CD4-positive, alpha-beta T cell treated with Interleukin-12 subunit alpha and Interleukin-12 subunit beta, for 1 hour (primary cell): ENCODE measurements around the gene LDAF1.
"Not testable (repeated sequence)": the region's sequence is repeated elsewhere in the genome, so short reads cannot be mapped to it uniquely, and the experiment has no call there.

Experiments
- DNase-seq: peaks from one replicate; pipeline ENCODE4 v3.0.0-alpha.2; 2020

LDAF1 gene

GRCh38 chr16:21162661-21163151 lies 4.2 kb downstream of the LDAF1 start:
- no peak for DNase-seq

- no peak for DNase-seq
These were observed 5.1 kb downstream of the LDAF1 start for GRCh38 chr16:21163576-21163975.

GRCh38 chr16:21164521-21165168 lies 6.2 kb downstream of the LDAF1 start:
- DNase-seq = no peak

- DNase-seq = no peak
These were observed 8.1 kb downstream of the LDAF1 start for GRCh38 chr16:21166561-21166961.

- no peak for DNase-seq
These were observed 8.9 kb downstream of the LDAF1 start for GRCh38 chr16:21167360-21167759.

- no peak for DNase-seq
These were observed 9.6 kb downstream of the LDAF1 start for GRCh38 chr16:21167929-21168602.

- DNase-seq = no peak
These were observed 10.9 kb downstream of the LDAF1 start for GRCh38 chr16:21169249-21169981.

- not testable (repeated sequence) for DNase-seq
These were observed 11.6 kb downstream of the LDAF1 start for GRCh38 chr16:21170116-21170515.

GRCh38 chr16:21172650-21173049 lies 14.2 kb downstream of the LDAF1 start:
- no peak for DNase-seq

GRCh38 chr16:21175397-21175796 lies 16.9 kb downstream of the LDAF1 start:
- DNase-seq = no peak

GRCh38 chr16:21179126-21179982 lies 20.9 kb downstream of the LDAF1 start:
- DNase-seq = no peak

- no peak for DNase-seq
These were observed 21.5 kb downstream of the LDAF1 start for GRCh38 chr16:21179983-21180365.

GRCh38 chr16:21183995-21184394 lies 25.5 kb downstream of the LDAF1 start:
- no peak for DNase-seq

GRCh38 chr16:21184834-21185233 lies 26.4 kb downstream of the LDAF1 start:
- no peak for DNase-seq

GRCh38 chr16:21185659-21186325 lies 27.3 kb downstream of the LDAF1 start:
- DNase-seq = no peak

- no peak for DNase-seq
These were observed 27.8 kb downstream of the LDAF1 start for GRCh38 chr16:21186326-21186691.

GRCh38 chr16:21189311-21189710 lies 30.8 kb downstream of the LDAF1 start:
- DNase-seq = no peak

GRCh38 chr16:21190013-21190412 lies 31.5 kb downstream of the LDAF1 start:
- DNase-seq = no peak

GRCh38 chr16:21190599-21190998 lies 32.1 kb downstream of the LDAF1 start:
- no peak for DNase-seq

- DNase-seq = no peak
These were observed 34.5 kb downstream of the LDAF1 start for GRCh38 chr16:21192991-21193390.

- DNase-seq = no peak
These were observed 36.4 kb downstream of the LDAF1 start for GRCh38 chr16:21194771-21195301.

- not testable (repeated sequence) for DNase-seq
These were observed 36.9 kb downstream of the LDAF1 start for GRCh38 chr16:21195330-21195729.
